Transverse colon (tissue), 4 donors: Measurements from ENCODE around the gene GJB6. TPM values are rescaled to one million over a fixed set of nuclear protein-coding genes. Genes with fewer than 3 reads are reported as not detected.

Source experiments
- DNase-seq: peaks from one replicate; pipeline ENCODE4 v3.0.0-alpha.2; 2019
- H3K27ac ChIP-seq, 4 donors: fragments of 200-600 bp; sonication (generic); 2 replicates each; pipeline ENCODE4 v1.5.1; 2016 to 2018; ENCODE audit warnings: inconsistent platforms in 4 of 4
- H3K27me3 ChIP-seq: fragments of 200-600 bp; sonication (generic); 2 replicates; pipeline ENCODE4 v1.5.1; 2017; ENCODE audit warnings: inconsistent platforms
- H3K36me3 ChIP-seq, 4 donors: fragments of 200-600 bp; sonication (generic); 2 replicates each; pipeline ENCODE4 v1.5.1; 2017 to 2019; ENCODE audit warnings: inconsistent platforms in 4 of 4
- H3K4me1 ChIP-seq, 4 donors: fragments of 200-600 bp; sonication (generic); 2 replicates each; pipeline ENCODE4 v1.5.1; 2017 to 2020; ENCODE audit warnings: inconsistent platforms in 4 of 4
- H3K4me3 ChIP-seq, 4 donors: fragments of 200-600 bp; sonication (generic); 1 replicate in 1 of 4; 2 replicates in 3 of 4; pipeline versions ENCODE4 v1.5.1 to v1.6.1; 2017 to 2019; ENCODE audit warnings: inconsistent platforms in 4 of 4
- H3K9me3 ChIP-seq, 2 donors: fragments of 200-600 bp; sonication (generic); 2 replicates each; pipeline ENCODE4 v1.5.1; 2017 to 2019; ENCODE audit warnings: inconsistent platforms in 2 of 2
- EP300 ChIP-seq: sonication (generic); formaldehyde crosslinking; IDR thresholded peaks from one replicate; pipeline ENCODE4 v1.6.1; 2017; ENCODE audit warnings: antibody characterized with exemption, low read depth
- POLR2A ChIP-seq: fragments of 450-650 bp; IDR thresholded peaks from one replicate; pipeline ENCODE4 v1.6.1; 2016; ENCODE audit warnings: antibody characterized with exemption, mild to moderate bottlenecking, moderate library complexity
- POLR2AphosphoS5 ChIP-seq, 3 donors: sonication (generic); formaldehyde crosslinking; IDR thresholded peaks; one replicate each; pipeline ENCODE4 v1.6.1; 2016; ENCODE audit warnings: antibody characterized with exemption in 3 of 3
- WGBS, 2 donors: methylation state at CpG; one replicate each; pipeline ENCODE4 v1.1.5; 2018; ENCODE audit warnings: low coverage in 1 of 2; 5-methylcytosine and 5-hydroxymethylcytosine counted together
- in situ Hi-C, 4 donors: fragments of 200-750 bp; cut with MboI; loops; one replicate each; pipeline versions ENCODE4 v1.15.0 to v1.15.1; 2017; ENCODE audit warnings: low sequenced_read_pairs in 3 of 4, low pct_ligation_motif_present in 1 of 4, low pct_unique_long_range_greater_than_20kb in 1 of 4
- intact Hi-C: fragments of 100-400 bp; cut with DNase I; formaldehyde crosslinking; loops from one replicate; pipeline ENCODE4 v1.15.1; 2023; ENCODE audit warnings: low total_unique reads
- total RNA-seq, 4 donors: library from RNA; depleted of rRNA; stranded (reverse); fragments of >200 nt; gene quantifications; one replicate each; pipeline ENCODE4 v1.1.0, GENCODE V29; 2016
- TF ChIP-seq, protein P1 (sequence below), 5 experiments: fragments of 200-600 bp in 3 of 5; fragments of 450-650 bp in 2 of 5; sonication (generic) in 3 of 5; IDR thresholded peaks; 1 replicate in 2 of 5; 2 replicates in 3 of 5; pipeline ENCODE4 v1.5.1; 2016 to 2017; ENCODE audit warnings: antibody characterized with exemption in 5 of 5, inconsistent platforms in 3 of 5, mild to moderate bottlenecking in 2 of 5, moderate library complexity in 1 of 5

Gene GJB6
- total RNA-seq, 4 donors from 2014 or later: 0.68 TPM; not detected in 3

- in situ Hi-C loops: loop anchor here in 3 of 4 donors (10.0 to 25.0 kb wide), 5 partner anchors 291 to 744 kb away; partner anchors contain the start of gene XPO4 (in 1 of the 3)
- H3K27me3 ChIP-seq: peaks cover 54% of the 10 kb centered on the region
- WGBS, 2 donors: 4% methylated on average over 50 of the region's 53 CpGs; no CpG with 5 or more reads in 1 of the 2 donors
- peak overlapping the region; percentile 82 to 88 (median 84) for H3K27ac ChIP-seq
- H3K4me1 ChIP-seq: peaks cover 10 to 46% (median 32%) of the 10 kb centered on the region in 4 donors
- TF ChIP-seq, protein P1, sequence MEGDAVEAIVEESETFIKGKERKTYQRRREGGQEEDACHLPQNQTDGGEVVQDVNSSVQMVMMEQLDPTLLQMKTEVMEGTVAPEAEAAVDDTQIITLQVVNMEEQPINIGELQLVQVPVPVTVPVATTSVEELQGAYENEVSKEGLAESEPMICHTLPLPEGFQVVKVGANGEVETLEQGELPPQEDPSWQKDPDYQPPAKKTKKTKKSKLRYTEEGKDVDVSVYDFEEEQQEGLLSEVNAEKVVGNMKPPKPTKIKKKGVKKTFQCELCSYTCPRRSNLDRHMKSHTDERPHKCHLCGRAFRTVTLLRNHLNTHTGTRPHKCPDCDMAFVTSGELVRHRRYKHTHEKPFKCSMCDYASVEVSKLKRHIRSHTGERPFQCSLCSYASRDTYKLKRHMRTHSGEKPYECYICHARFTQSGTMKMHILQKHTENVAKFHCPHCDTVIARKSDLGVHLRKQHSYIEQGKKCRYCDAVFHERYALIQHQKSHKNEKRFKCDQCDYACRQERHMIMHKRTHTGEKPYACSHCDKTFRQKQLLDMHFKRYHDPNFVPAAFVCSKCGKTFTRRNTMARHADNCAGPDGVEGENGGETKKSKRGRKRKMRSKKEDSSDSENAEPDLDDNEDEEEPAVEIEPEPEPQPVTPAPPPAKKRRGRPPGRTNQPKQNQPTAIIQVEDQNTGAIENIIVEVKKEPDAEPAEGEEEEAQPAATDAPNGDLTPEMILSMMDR (IDR thresholded peaks at IDR 0.05): no peak
- TF ChIP-seq POLR2AphosphoS5 (IDR thresholded peaks at IDR 0.05) (no peak), POLR2A (no peak), EP300 (no peak)
- no peaks in the 10 kb centered on the region for H3K9me3 ChIP-seq
- H3K4me3 ChIP-seq: peak overlapping the region; percentile 24 to 78 (median 65)
- no peak for DNase-seq
- H3K36me3 ChIP-seq: no peaks in the 10 kb centered on the region
- intact Hi-C loops: no loop called here
These were observed 38.8 kb downstream of the GJB6 start for GRCh38 chr13:20193162-20193906.

DNA sequence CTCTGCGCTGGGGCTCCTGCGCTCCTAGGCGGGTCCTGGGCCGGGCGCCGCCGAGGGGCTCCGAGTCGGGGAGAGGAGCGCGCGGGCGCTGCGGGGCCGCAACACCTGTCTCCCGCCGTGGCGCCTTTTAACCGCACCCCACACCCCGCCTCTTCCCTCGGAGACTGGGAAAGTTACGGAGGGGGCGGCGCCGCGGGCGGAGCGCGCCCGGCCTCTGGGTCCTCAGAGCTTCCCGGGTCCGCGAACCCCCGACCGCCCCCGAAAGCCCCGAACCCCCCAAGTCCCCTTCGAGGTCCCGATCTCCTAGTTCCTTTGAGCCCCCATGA is 39.3 kb downstream of the GJB6 start, which contains the start of gene GJB2:
Gene GJB2 (minus strand): TSS at position 103 of the 326 bp plus-strand sequence. CDS start 3,357 bp downstream, outside the sequence.
- Histone ChIP-seq H3K36me3 (no peaks in the 10 kb centered on the region), H3K4me1 (peaks cover 10 to 41% (median 29%) of the 10 kb centered on the region in 4 donors), H3K4me3 (peak within 1 kb of the TSS; percentile 24 to 78 (median 65)), H3K27me3 (peaks cover 54% of the 10 kb centered on the region), H3K9me3 (no peaks in the 10 kb centered on the region), H3K27ac (peak within 1 kb of the TSS; percentile 82 to 88 (median 84))
- in situ Hi-C loops: loop anchor here in 3 of 4 donors (10.0 to 25.0 kb wide), 5 partner anchors 292 to 745 kb away; partner anchors contain the start of gene XPO4 (in 1 of the 3)
- 1% methylated on average over 31 of the region's 39 CpGs; no CpG with 5 or more reads in 1 of the 2 donors for WGBS, 2 donors
- intact Hi-C loops: no loop called here
- DNase-seq: peak; percentile 74
- TF ChIP-seq EP300 (no peak), POLR2AphosphoS5 (IDR thresholded peaks at IDR 0.05) (peak in 1 of 3 donors; percentile 18)
- TF ChIP-seq, protein P1 (IDR thresholded peaks at IDR 0.05): no peak

GRCh38 chr13:20192158-20192835 is 39.8 kb downstream of the GJB6 start:
- in situ Hi-C loops: loop anchor here in 3 of 4 donors (10.0 to 25.0 kb wide), 5 partner anchors 293 to 745 kb away; partner anchors contain the start of gene XPO4 (in 1 of the 3)

More at GRCh38 chr13:20192158-20192835, 39.8 kb downstream of the GJB6 start:
- peak; percentile 66 for DNase-seq
- H3K9me3 ChIP-seq: no peaks in the 10 kb centered on the region
- no peaks in the 10 kb centered on the region for H3K36me3 ChIP-seq
- H3K4me1 ChIP-seq: peaks cover 10 to 37% (median 27%) of the 10 kb centered on the region in 4 donors
- H3K27ac ChIP-seq: peak overlapping the region; percentile 82 to 88 (median 84)
- peak overlapping the region; percentile 24 to 78 (median 65) for H3K4me3 ChIP-seq
- TF ChIP-seq POLR2AphosphoS5 (IDR thresholded peaks at IDR 0.05) (peak in 1 of 3 donors; percentile 48), POLR2A (peak; percentile 54), EP300 (no peak)
- TF ChIP-seq, protein P1 (IDR thresholded peaks at IDR 0.05): no peak
- intact Hi-C loops: no loop called here
- 1 to 2% methylated on average over 14 to 25 of the region's 73 CpGs for WGBS, 2 donors
- H3K27me3 ChIP-seq: peaks cover 54% of the 10 kb centered on the region
